ENCODE data around the gene PHF13. TPM values are rescaled to one million over a fixed set of nuclear protein-coding genes. Genes with fewer than 3 reads are reported as not detected.

Gene PHF13
- total and polyA plus RNA-seq, 10 of the 15 experiments (the other 5 are each of a cell fraction or from before 2014, with no cell fraction given) = 0.87 to 15.4 (median 5.1) TPM

- no peak overlapping the region for H2AFZ ChIP-seq (ENCODE audit: control insufficient read depth, low read depth, low read length)
- ChIA-PET RAD21 (ENCODE audit: unreplicated experiment) (interaction anchor here (0.7 to 1.1 kb wide), 3 partner anchors 8 to 69 kb away, joined by 4 to 6 read pairs (median 5); partner anchors contain the start of gene NOL9), SMC1A (ENCODE audit: uncharacterized antibody, unreplicated experiment) (interaction anchor here (1.2 to 2.1 kb wide), 2 partner anchors 14 to 44 kb away, joined by 3 to 5 read pairs; partner anchors contain the start of gene ZBTB48), CTCF (interaction anchor here (1.2 to 2.2 kb wide), 3 partner anchors 23 to 69 kb away, joined by 4 to 5 read pairs (median 4); partner anchors contain the start of gene NOL9), POLR2A (interaction anchor here (1.0 kb wide), 1 partner anchor 8 kb away, joined by 3 read pairs; no protein-coding TSS in a partner anchor)
- peaks cover 16% of the 10 kb centered on the region for H3K4me1 ChIP-seq (ENCODE audit: control insufficient read depth, insufficient read depth, low read length)
- in situ Hi-C loops (cut with MboI) = no loop called here
- H3K27me3 ChIP-seq (replicated peaks in 1 of 2; ENCODE audit: control insufficient read depth in 2 of 2, insufficient read depth in 2 of 2, low read length in 1 of 2) = no peaks in the 10 kb centered on the region
- WGBS (ENCODE audit: insufficient coverage, insufficient replicate concordance, low lambda C conversion rate, missing lambda C conversion rate) = 75% methylated on average over 14 of the region's 14 CpGs
- H4K20me1 ChIP-seq (ENCODE audit: control insufficient read depth, insufficient read depth) = no peaks in the 10 kb centered on the region
- FAIRE-seq (no peak), DNase-seq (ENCODE audit: low read depth, low spot score) (no peak), ATAC-seq (no peak)
- H3K36me3 ChIP-seq (ENCODE audit: control insufficient read depth in 2 of 2, insufficient read depth in 2 of 2, low read length in 1 of 2) = peaks cover 9 to 17% of the 10 kb centered on the region in 2 experiments; a peak in 3 of 4 replicates
- no peaks in the 10 kb centered on the region for H3K9me3 ChIP-seq (replicated peaks; ENCODE audit: control insufficient read depth, insufficient read depth, low read length)
- peaks cover 22% of the 10 kb centered on the region for H3K79me2 ChIP-seq (ENCODE audit: control insufficient read depth, insufficient read depth, low read length)
- H3K4me2 ChIP-seq (ENCODE audit: control insufficient read depth, insufficient read depth) = no peak overlapping the region
- BruUV-seq (replicated peaks) = no TSS peak
- TF ChIP-seq TCF12 (IDR thresholded peaks at IDR 0.05; ENCODE audit: low read depth, low read length) (no peak), NFYB (IDR thresholded peaks at IDR 0.05; ENCODE audit: insufficient read depth, low read depth, low read length) (no peak), FOS (IDR thresholded peaks at IDR 0.05; ENCODE audit: borderline replicate concordance, extremely low read depth, insufficient read length) (no peak), STAT1 (conservative IDR thresholded peaks at IDR 0.05) (no peak), RELA (IDR thresholded peaks at IDR 0.05; ENCODE audit: borderline replicate concordance, partially characterized antibody) (no peak), POU2F2 (IDR thresholded peaks at IDR 0.05; ENCODE audit: borderline replicate concordance, low read depth, low read length) (no peak), ZNF592 (IDR thresholded peaks at IDR 0.05) (no peak), POLR2AphosphoS5 (IDR thresholded peaks at IDR 0.05; ENCODE audit: low read length) (no peak), SP1 (IDR thresholded peaks at IDR 0.05; ENCODE audit: low read depth, low read length) (no peak)
- no peak overlapping the region for H3K27ac ChIP-seq (ENCODE audit: control insufficient read depth, insufficient read depth)
- no peak overlapping the region for H3K4me3 ChIP-seq
- intact Hi-C loops (cut with micrococcal nuclease; ENCODE audit: unreplicated experiment) = no loop called here
- H3K9ac ChIP-seq (ENCODE audit: control insufficient read depth, insufficient read depth, low read length) = no peak overlapping the region
Observed at GRCh38 chr1:6623269-6623965, 9.9 kb downstream of the PHF13 start.
